Adrenal gland (tissue), 5 donors: ENCODE data around the gene UCHL1.

Source experiments
- POLR2A ChIP-seq, 2 donors: fragments of 450-650 bp; IDR thresholded peaks; one replicate each; pipeline ENCODE4 v1.6.1; 2017; ENCODE audit warnings: antibody characterized with exemption in 2 of 2, mild to moderate bottlenecking in 2 of 2, moderate library complexity in 1 of 2
- TF ChIP-seq, protein P1 (sequence below), 6 experiments: fragments of 450-650 bp in 4 of 6; fragments of 200-600 bp in 2 of 6; sonication (generic) in 1 of 6; IDR thresholded peaks; 1 replicate in 5 of 6; 2 replicates in 1 of 6; pipeline versions ENCODE4 v1.5.1 to v1.8.0; 2016 to 2021; ENCODE audit warnings: antibody characterized with exemption in 6 of 6, mild to moderate bottlenecking in 2 of 6, moderate library complexity in 1 of 6
- donor health status: DM: no; HTN: no; CAD: no.

GRCh38 chr4:41213625-41214135 lies 43.0 kb upstream of the UCHL1 start:
- TF ChIP-seq, protein P1, sequence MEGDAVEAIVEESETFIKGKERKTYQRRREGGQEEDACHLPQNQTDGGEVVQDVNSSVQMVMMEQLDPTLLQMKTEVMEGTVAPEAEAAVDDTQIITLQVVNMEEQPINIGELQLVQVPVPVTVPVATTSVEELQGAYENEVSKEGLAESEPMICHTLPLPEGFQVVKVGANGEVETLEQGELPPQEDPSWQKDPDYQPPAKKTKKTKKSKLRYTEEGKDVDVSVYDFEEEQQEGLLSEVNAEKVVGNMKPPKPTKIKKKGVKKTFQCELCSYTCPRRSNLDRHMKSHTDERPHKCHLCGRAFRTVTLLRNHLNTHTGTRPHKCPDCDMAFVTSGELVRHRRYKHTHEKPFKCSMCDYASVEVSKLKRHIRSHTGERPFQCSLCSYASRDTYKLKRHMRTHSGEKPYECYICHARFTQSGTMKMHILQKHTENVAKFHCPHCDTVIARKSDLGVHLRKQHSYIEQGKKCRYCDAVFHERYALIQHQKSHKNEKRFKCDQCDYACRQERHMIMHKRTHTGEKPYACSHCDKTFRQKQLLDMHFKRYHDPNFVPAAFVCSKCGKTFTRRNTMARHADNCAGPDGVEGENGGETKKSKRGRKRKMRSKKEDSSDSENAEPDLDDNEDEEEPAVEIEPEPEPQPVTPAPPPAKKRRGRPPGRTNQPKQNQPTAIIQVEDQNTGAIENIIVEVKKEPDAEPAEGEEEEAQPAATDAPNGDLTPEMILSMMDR (IDR thresholded peaks at IDR 0.05): no peak
- no peak for TF ChIP-seq POLR2A (IDR thresholded peaks at IDR 0.05)
